Fibroblast of the aortic adventitia (primary cell): ENCODE results near the gene CCNE1. TPM values are rescaled to one million over a fixed set of nuclear protein-coding genes. Genes with fewer than 3 reads are reported as not detected.

ENCODE experiments used
- DNase-seq: peaks from one replicate; pipeline ENCODE4 v3.0.0-alpha.2; 2010; ENCODE audit warnings: low read depth
- H3K4me3 ChIP-seq: 2 replicates; pipeline ENCODE4 v1.5.1; 2011; ENCODE audit warnings: low read depth, mild to moderate bottlenecking, control low read depth, low read length, moderate library complexity
- CTCF ChIP-seq: IDR thresholded peaks from 2 replicates; pipeline ENCODE4 v1.5.1; 2011; ENCODE audit warnings: mild to moderate bottlenecking, low read length, control low read depth, inconsistent platforms; ENCODE audit not compliant: insufficient read depth
- total RNA-seq: library from RNA; depleted of rRNA; stranded (reverse); fragments of >200 nt; gene quantifications from 2 replicates; pipeline ENCODE4 v1.2.3, GENCODE V29; 2012; ENCODE audit warnings: low replicate concordance

CCNE1 gene
- total RNA-seq, 1 donor: 5.6 TPM

- TF ChIP-seq CTCF: no peak
- H3K4me3 ChIP-seq: no peak overlapping the region
- DNase-seq: no peak
Measured at GRCh38 chr19:29769997-29770396, 41.8 kb upstream of the CCNE1 start.

DNA sequence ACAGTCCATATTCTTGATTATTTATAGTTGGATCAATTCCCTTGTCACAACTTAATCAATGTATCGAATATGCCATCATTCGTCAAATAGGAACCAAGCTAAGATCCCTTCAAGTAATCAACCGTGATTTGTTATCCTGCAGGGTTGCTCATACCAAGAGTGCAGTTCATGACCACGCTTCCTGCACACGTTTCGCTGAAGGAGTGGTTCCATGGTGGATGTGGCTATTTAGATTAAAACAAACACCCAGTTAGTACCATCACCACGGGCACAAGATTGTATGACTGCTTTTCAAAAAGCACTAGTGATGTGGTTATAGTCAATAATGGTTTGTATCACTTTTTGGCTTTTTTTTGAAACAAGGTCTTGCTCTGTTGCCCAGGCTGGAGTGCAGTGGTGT lies 41.1 kb upstream of the CCNE1 start:
- DNase-seq: no peak
- H3K4me3 ChIP-seq: no peak overlapping the region
- no peak for TF ChIP-seq CTCF

DNA sequence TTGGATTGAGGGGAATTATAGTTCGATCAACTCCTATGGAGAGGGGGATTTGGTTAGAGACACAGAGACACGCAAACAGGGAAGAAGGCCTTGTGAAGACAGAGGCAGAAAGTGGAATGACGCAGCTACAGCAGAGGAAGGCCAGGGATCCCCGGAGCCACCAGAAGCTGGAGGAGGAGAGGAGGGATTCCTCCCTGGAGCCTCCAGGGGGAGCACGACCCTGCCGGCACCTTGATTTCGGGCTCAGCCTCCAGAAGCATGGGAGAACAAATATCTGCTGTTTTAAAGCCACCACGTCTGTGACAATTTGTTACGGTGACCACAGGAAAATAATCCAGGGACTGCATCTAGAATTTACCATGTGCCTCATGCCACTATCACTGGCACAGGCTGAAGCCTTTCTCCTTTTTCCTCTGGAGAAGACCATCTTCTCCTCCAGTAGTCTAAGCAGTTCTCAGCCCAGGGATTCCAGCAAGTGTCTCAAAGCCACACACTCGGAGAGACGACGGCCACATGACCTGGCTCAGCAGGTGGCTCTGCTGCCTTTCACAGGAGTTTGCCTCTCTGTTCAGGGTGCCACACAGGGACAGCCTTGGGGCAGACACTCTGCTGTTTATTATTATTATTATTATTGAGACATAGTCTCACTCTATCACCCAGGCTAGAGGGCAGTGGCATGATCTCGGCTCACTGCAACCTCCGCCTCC lies 39.9 kb upstream of the CCNE1 start:
- peak; percentile 90 for TF ChIP-seq CTCF
- no peak overlapping the region for H3K4me3 ChIP-seq
- DNase-seq: peak; percentile 58

DNA sequence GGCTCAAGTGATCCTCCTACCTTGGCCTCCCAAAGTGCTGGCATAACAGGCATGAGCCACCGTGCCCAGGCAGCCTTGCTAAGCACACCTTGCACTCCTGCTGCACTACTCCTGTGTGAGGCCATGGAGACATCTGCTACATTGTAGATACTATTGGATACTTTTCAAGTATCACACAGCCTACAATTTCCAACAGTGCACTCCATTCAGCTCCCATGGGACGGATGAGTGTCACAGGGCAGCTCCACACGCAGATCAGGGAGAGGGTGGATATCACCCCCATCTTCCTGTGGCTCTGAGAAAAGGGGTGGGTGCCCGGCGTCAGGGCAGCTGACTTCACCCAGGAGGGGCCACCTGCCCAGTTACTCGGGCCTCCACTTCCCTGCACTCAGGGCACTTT lies 39.1 kb upstream of the CCNE1 start:
- no peak overlapping the region for H3K4me3 ChIP-seq
- TF ChIP-seq CTCF: no peak
- no peak for DNase-seq

- DNase-seq: no peak
- no peak overlapping the region for H3K4me3 ChIP-seq
- no peak for TF ChIP-seq CTCF
Measured at GRCh38 chr19:29773141-29773540, 38.6 kb upstream of the CCNE1 start.

DNA sequence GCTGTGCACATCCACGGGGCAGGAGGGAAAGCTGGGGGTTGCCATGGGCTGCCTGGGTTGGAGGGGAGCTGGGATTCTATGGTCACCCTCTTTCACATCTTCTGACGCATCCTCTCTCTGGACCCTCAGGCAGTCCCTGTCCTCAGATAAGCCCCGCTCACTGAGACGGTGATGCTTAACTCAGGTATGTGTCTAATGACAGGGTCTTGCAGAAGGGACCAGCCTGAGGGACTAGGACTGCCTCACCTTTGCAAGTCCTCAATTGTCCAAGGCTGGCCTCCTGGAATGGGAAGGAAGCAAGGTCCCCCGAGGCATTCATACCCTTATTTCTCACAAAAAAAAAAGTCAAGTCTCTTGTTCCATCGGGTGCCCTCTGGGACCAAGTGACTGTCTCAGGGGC lies 37.7 kb upstream of the CCNE1 start:
- no peak overlapping the region for H3K4me3 ChIP-seq
- no peak for TF ChIP-seq CTCF

DNA sequence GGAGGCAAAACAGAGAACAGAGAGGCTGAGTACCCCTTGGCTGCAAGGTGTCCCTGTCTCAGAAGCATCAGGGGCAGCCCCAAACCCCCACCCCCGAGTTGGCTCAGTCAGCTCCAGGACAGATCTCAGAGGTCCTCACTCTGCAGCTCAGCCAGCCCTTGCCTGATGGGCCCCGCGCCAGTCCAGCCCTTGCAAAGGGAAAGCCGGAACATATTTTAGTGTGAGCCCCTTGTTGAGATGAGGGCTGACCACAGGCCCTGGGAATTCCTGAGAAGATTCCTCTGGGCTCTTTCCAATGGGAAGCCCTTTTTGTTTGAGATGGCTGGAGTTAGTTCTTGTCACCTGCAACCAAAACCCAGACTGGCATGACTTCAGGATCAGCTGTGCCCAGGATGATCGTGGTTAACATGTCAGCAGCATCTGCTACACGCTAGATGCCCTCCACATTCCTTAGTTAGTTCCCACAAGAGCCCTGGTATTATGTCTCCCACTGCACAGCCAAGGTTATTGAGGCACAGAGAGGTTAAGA lies 33.9 kb upstream of the CCNE1 start:
- no peak for TF ChIP-seq CTCF
- DNase-seq: no peak
- H3K4me3 ChIP-seq: no peak overlapping the region

More for the DNA sequence above, 37.7 kb upstream of the CCNE1 start:
- no peak for DNase-seq
